Erythroblast (primary cell): ENCODE measurements around the gene LACTBL1.

Source experiments
- GATA1 ChIP-seq: IDR thresholded peaks from 2 replicates; pipeline ENCODE4 v1.6.1; 2011; ENCODE audit warnings: low read depth, mild to moderate bottlenecking, control low read depth, low read length, moderate library complexity
- POLR2A ChIP-seq: IDR thresholded peaks from 2 replicates; pipeline ENCODE4 v1.6.1; 2011; ENCODE audit warnings: mild to moderate bottlenecking, low read length

DNA sequence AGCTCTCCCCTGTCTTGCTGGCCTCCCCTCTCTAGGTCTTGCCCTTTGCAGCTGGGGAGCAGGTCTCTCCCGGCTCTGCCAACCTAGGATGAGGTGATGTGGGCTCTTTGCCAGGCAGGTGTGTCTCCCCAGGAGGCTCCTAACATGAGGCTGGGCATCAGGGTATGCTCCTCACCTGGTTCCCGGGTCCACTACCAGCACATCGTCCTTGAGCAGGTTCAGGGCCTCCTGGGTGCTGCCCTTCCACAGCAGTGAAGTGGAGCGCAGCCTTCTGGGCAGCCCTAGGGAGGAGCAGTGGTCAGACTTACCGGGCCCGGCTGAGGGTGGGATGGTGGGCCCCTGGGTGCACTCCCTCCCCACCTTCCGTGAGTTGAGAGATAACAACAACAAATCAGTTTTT, 17.5 kb downstream of the LACTBL1 start:
- no peak for TF ChIP-seq GATA1
- TF ChIP-seq POLR2A, result no peak
